Endodermal cell (in vitro differentiated cells): ENCODE measurements around the gene CD6. TPM values are rescaled to one million over a fixed set of nuclear protein-coding genes. Genes with fewer than 3 reads are reported as not detected.
A peak's percentile ranks its signal among the peaks of the same experiment; 100 is the strongest.

Experiments used
- DNase-seq: peaks from one replicate; pipeline ENCODE4 v3.0.0-alpha.2; 2017
- H3K27ac ChIP-seq: 2 replicates; pipeline ENCODE4 v1.5.1; 2013; ENCODE audit warnings: mild to moderate bottlenecking, low read depth, low read length, moderate library complexity
- H3K27me3 ChIP-seq: 2 replicates; pipeline ENCODE4 v1.6.1; 2013; ENCODE audit warnings: mild to moderate bottlenecking, low read length, moderate library complexity; ENCODE audit not compliant: insufficient read depth, control insufficient read depth, poor library complexity, severe bottlenecking
- H3K36me3 ChIP-seq: 2 replicates; pipeline ENCODE4 v1.7.0; 2013; ENCODE audit warnings: mild to moderate bottlenecking, low read length, moderate library complexity; ENCODE audit not compliant: control insufficient read depth, insufficient read depth
- H3K4me1 ChIP-seq: one replicate; pipeline ENCODE4 v1.7.0; 2013; ENCODE audit warnings: low read length; ENCODE audit not compliant: control insufficient read depth, insufficient read depth
- H3K4me3 ChIP-seq: 2 replicates; pipeline ENCODE4 v1.5.1; 2013; ENCODE audit warnings: mild to moderate bottlenecking, low read length, moderate library complexity
- H3K9ac ChIP-seq: 2 replicates; pipeline ENCODE4 v1.6.1; 2013; ENCODE audit warnings: mild to moderate bottlenecking, low read length, moderate library complexity; ENCODE audit not compliant: poor library complexity, severe bottlenecking; ENCODE audit errors: extremely low read depth
- H3K9me3 ChIP-seq: 2 replicates; pipeline ENCODE4 v1.6.1; 2013; ENCODE audit warnings: mild to moderate bottlenecking, low read length, moderate library complexity; ENCODE audit not compliant: control insufficient read depth
- H3K27ac Mint-ChIP-seq: 2 replicates; pipeline ENCODE4 v1.8.0; 2020; ENCODE audit warnings: mixed read lengths
- H3K27me3 Mint-ChIP-seq: 2 replicates; pipeline ENCODE4 v1.8.0; 2021; ENCODE audit warnings: mild to moderate bottlenecking, mixed read lengths; ENCODE audit not compliant: insufficient read depth
- H3K36me3 Mint-ChIP-seq: 2 replicates; pipeline ENCODE4 v1.8.0; 2020; ENCODE audit warnings: low read depth, mixed read lengths
- H3K4me1 Mint-ChIP-seq: 2 replicates; pipeline ENCODE4 v1.8.0; 2020; ENCODE audit warnings: mixed read lengths
- H3K4me3 Mint-ChIP-seq: 2 replicates; pipeline ENCODE4 v1.8.0; 2020; ENCODE audit warnings: mild to moderate bottlenecking, moderate library complexity, mixed read lengths
- H3K9me3 Mint-ChIP-seq: 2 replicates; pipeline ENCODE4 v1.8.0; 2020; ENCODE audit warnings: mild to moderate bottlenecking, mixed read lengths
- WGBS, 2 experiments: methylation state at CpG; one replicate each; pipeline versions ENCODE4 v1.1.5 to v1.1.7; 2013; ENCODE audit warnings: missing lambda C conversion rate in 2 of 2, mixed read lengths in 1 of 2; ENCODE audit not compliant: insufficient coverage in 1 of 2, insufficient read length in 1 of 2; 5-methylcytosine and 5-hydroxymethylcytosine counted together
- total RNA-seq, 2 donors: library from RNA; stranded (reverse); fragmentation: NEBNext Ultra II Directional in 1 of 2; extraction: Animal tissue kit (Norgen Biotek cat#: 25700) in 1 of 2; gene quantifications; 2 replicates in 1 of 2; 3 replicates in 1 of 2; pipeline ENCODE4 v1.2.1, GENCODE V29; 2021
- TF ChIP-seq, protein P1 (sequence below): fragments of 200-600 bp; sonication (generic); conservative IDR thresholded peaks from 2 replicates; pipeline ENCODE4 v1.5.0; 2021; ENCODE audit warnings: antibody characterized with exemption, mild to moderate bottlenecking

The CD6 gene
- total RNA-seq, 2 donors from 2014 or later = 1.5 to 1.6 TPM

DNA sequence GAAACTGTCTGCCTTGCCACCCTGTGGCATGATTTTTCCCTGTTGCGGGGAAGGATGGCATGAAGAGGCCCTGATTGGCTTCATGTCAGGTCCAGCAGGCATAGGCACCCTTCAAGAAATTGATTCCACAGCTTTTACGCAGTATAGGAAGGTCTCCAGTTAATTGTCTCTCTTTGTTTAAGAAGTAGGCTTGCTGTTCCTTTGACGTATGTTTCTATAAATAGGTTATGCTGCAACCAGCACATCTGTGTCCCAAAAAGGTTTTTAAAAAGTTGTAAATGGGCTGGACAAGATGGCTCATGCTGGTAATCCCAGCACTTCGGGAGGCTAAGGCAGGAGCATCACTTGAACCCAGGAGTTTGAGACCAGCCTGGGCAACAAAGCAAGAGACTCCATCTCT lies 62.6 kb downstream of the CD6 start:
- Histone ChIP-seq H3K4me1 (no peaks in the 10 kb centered on the region), H3K27me3 (no peaks in the 10 kb centered on the region), H3K27ac (no peak overlapping the region), H3K36me3 (no peaks in the 10 kb centered on the region), H3K4me3 (no peak overlapping the region), H3K9me3 (no peaks in the 10 kb centered on the region), H3K9ac (no peak overlapping the region)
- H3K9me3 Mint-ChIP-seq = no peaks in the 10 kb centered on the region
- WGBS, 2 experiments = 93 to 100% methylated on average over 4 of the region's 4 CpGs
- H3K36me3 Mint-ChIP-seq = no peaks in the 10 kb centered on the region
- H3K4me3 Mint-ChIP-seq = no peak overlapping the region
- H3K27ac Mint-ChIP-seq = no peak overlapping the region
- no peak for DNase-seq
- TF ChIP-seq, protein P1, sequence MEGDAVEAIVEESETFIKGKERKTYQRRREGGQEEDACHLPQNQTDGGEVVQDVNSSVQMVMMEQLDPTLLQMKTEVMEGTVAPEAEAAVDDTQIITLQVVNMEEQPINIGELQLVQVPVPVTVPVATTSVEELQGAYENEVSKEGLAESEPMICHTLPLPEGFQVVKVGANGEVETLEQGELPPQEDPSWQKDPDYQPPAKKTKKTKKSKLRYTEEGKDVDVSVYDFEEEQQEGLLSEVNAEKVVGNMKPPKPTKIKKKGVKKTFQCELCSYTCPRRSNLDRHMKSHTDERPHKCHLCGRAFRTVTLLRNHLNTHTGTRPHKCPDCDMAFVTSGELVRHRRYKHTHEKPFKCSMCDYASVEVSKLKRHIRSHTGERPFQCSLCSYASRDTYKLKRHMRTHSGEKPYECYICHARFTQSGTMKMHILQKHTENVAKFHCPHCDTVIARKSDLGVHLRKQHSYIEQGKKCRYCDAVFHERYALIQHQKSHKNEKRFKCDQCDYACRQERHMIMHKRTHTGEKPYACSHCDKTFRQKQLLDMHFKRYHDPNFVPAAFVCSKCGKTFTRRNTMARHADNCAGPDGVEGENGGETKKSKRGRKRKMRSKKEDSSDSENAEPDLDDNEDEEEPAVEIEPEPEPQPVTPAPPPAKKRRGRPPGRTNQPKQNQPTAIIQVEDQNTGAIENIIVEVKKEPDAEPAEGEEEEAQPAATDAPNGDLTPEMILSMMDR = no peak
- no peaks in the 10 kb centered on the region for H3K4me1 Mint-ChIP-seq
- peaks cover 7% of the 10 kb centered on the region for H3K27me3 Mint-ChIP-seq

DNA sequence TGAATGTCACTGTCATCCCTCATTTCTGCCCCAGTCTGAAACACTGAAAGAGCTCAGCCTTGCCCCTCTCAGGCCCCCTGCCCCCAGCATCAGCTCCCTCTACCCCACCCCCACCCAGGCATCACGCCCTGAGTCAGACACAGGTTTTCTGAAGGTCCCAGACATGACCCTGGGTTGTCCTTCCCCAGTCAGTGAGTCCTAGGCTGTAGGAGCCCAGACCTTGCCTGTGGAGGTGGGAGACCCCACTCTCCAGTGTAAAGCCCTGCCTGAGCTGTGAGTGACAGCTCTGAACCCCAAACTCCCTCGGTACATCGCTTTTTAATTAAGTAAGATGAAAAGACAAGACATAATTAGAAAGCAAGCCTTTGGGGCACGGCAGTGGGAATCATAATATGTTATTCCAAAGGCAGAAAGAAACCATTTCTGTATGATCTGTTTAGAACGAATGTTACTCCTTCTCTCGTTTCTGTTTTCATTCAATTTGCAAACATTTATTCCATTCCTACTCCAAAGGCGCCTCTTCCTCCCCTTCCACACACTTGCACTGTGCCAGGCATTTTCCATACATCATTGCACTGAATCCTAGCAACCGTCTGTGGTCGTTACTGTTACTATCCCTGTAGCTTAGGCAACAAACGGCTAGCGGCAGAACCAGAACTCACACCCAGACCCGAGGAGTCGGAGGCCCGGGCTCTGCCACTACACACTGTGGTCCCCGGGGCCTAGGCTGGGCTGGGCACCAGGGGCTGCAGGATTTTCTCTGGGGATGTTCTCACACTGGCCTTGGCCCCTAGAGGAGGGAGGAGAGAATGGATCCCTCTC lies 63.4 kb downstream of the CD6 start:
- Histone ChIP-seq H3K4me3 (no peak overlapping the region), H3K9ac (no peak overlapping the region), H3K9me3 (no peaks in the 10 kb centered on the region), H3K36me3 (no peaks in the 10 kb centered on the region), H3K27ac (peak overlapping the region; percentile 63), H3K4me1 (no peaks in the 10 kb centered on the region), H3K27me3 (no peaks in the 10 kb centered on the region)
- H3K4me1 Mint-ChIP-seq = no peaks in the 10 kb centered on the region
- WGBS, 2 experiments = 88 to 95% methylated on average over 8 to 15 of the region's 15 CpGs
- peak; percentile 37 for DNase-seq
- no peaks in the 10 kb centered on the region for H3K36me3 Mint-ChIP-seq
- H3K4me3 Mint-ChIP-seq = no peak overlapping the region
- peaks cover 7% of the 10 kb centered on the region for H3K27me3 Mint-ChIP-seq
- TF ChIP-seq, protein P1 = peak; percentile 23
- peak overlapping the region; percentile 44 for H3K27ac Mint-ChIP-seq
- H3K9me3 Mint-ChIP-seq = no peaks in the 10 kb centered on the region

DNA sequence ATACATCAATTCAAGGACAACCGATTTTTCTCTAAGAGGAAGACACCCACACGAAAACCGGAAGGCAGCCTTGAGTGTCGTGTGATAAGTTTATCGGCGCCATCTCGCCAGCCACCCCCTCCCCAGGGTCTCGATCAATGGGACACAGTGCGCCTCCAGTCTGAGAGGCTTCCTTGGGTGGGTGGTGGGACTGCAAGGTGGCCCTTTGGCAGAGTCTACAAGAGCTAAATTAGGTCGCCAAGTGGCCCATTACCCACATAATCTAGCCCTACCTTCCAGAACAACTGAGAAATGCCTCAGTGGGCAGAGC lies 64.0 kb downstream of the CD6 start:
- H3K27me3 Mint-ChIP-seq = peaks cover 7% of the 10 kb centered on the region
- Histone ChIP-seq H3K9me3 (no peaks in the 10 kb centered on the region), H3K9ac (no peak overlapping the region), H3K4me3 (no peak overlapping the region), H3K4me1 (no peaks in the 10 kb centered on the region), H3K36me3 (no peaks in the 10 kb centered on the region), H3K27me3 (no peaks in the 10 kb centered on the region), H3K27ac (no peak overlapping the region)
- H3K4me3 Mint-ChIP-seq = no peak overlapping the region
- WGBS, 2 experiments = 95 to 96% methylated on average over 7 to 10 of the region's 10 CpGs
- H3K36me3 Mint-ChIP-seq = no peaks in the 10 kb centered on the region
- TF ChIP-seq, protein P1 = no peak
- peak overlapping the region; percentile 44 for H3K27ac Mint-ChIP-seq
- DNase-seq = no peak
- H3K4me1 Mint-ChIP-seq = no peaks in the 10 kb centered on the region
- H3K9me3 Mint-ChIP-seq = no peaks in the 10 kb centered on the region
